Stimulated activated CD8-positive, alpha-beta memory T cell treated with anti-CD3 and anti-CD28 coated beads, Interleukin-12 subunit alpha, Interleukin-12 subunit beta, amount 100 ng/mL, for 24 hours (primary cell): ENCODE measurements around the gene PID1.

Source experiments
- DNase-seq: peaks from one replicate; pipeline ENCODE4 v3.0.0-alpha.2; 2020; ENCODE audit errors: extremely low read depth

PID1 gene

DNA sequence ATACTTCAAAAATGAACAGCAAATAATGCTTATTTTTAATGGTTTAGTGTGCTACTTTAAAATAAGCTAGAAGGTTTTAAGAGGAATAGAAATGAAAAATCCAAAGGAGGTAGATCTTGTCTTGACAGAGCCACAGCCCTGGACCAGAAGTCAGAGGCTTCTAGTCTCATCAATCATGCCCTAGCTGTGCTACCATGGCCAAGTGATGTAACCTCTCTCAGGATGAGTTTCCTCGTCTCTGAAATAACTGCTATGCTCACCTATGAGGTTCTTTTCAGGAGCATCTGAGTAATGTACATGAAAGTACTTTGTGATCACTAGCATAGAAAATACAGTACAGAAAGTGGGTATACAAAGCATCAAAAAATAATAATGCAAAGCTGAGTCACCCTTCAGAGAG is 248.4 kb downstream of the PID1 start:
- DNase-seq: no peak

DNA sequence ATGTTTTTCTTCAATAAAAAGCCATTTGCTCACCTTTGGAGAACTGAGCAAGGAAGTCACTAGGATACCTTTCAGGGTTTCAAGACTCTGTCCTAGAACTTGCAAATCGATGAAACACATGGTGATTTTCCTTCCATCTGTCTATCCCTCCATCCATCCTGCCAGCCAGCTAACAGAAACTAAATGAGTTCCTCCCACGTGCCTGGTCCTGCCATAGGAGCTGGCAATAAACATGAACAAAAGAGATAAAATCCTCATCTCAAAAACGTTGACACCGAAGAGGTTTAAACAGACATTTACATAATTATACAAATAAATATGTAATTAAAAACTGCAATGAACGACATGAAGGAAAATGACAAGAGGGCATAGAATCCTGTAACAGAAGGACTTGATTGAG is 249.0 kb downstream of the PID1 start:
- DNase-seq: no peak

DNA sequence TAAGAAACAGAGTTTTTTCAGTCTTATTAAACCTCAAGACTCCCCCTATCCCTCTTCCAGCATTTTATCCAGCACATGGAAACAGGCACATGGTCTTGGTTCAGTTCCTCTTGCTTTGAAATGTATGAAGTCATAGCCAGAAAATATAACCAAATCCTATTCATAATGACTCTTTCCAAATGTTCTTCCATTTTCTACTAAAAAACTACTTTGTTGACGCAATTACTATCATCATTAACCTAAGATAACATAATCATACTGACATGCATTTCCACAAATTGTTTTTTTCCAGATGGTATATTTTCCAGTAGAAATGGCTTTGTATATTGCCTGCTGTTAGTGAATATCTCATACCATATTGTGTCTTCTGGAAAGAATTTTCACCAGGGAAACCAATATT is 261.3 kb downstream of the PID1 start:
- DNase-seq: no peak

DNA sequence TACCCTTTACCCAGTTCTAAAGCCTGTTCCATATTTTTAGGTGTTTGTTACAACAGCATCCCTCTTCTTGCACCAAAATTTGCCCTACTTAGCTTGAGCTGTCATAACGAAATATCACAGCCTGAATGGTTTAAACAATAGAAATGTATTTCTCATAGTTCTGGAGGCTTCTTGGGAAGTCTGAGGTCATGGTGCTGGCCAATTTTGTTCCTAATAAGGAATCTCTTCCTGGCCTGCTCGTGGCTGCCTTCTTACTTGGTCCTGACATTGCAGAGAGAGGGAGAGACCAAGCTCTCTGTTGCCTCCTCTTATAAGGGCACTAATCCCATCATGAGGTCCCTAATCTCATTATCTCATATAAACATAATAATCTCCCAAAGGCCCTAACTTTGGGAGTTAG is 267.8 kb downstream of the PID1 start:
- DNase-seq: no peak

DNA sequence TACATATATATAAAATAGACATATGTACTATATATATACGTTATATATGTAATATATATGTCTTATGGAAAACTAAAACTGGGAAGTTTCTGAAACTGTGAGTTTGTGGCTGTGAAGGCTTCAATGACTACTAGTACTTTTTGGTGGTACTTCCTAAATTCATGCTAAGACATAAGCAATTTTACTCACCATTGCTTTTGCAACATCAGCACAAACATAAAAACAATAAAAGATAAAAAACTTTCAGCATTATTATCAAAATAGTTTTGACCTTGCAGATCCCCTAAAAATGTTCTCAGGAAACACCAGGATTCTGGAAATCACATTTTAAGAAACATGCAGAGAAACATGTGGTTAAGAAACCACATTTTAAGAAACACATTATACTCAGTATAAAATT is 269.9 kb downstream of the PID1 start:
- no peak for DNase-seq

DNA sequence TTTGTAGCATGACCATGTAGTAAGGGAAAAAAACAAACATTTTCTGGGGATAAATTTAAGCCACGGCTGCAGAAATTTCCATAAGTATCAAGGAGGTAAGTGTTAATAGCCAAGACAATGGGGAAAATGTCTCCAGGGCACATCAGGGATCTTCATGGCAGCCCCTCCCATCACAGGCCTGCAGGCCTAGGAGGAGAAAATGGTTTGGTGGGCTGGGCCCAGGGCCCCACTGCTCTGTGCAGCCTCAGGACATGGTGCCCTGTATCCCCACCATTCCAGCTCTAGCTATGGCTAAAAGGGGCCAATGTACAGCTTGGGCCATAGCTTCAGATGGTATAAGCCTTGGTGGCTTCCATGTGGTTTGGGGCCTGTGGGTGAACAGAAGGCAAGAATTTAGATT is 271.8 kb downstream of the PID1 start:
- DNase-seq: no peak

DNA sequence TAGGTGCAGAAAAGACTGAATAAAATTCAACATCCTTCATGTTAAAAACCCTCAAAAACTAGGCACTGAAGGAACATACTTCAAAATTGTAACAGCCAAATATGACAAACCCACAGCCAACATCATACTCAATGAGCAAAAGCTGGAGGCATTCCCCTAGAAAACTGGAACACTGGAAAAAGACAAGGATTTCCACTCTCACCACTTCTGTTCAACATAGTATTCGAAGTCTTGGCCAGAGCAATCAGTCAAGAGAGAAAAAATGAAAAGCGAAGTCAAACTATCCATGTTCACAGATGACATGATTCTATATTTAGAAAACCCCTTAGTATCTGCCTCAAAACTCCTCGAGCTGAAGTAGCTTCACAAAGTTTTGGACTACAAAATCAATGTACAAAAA is 282.3 kb downstream of the PID1 start:
- no peak for DNase-seq

DNA sequence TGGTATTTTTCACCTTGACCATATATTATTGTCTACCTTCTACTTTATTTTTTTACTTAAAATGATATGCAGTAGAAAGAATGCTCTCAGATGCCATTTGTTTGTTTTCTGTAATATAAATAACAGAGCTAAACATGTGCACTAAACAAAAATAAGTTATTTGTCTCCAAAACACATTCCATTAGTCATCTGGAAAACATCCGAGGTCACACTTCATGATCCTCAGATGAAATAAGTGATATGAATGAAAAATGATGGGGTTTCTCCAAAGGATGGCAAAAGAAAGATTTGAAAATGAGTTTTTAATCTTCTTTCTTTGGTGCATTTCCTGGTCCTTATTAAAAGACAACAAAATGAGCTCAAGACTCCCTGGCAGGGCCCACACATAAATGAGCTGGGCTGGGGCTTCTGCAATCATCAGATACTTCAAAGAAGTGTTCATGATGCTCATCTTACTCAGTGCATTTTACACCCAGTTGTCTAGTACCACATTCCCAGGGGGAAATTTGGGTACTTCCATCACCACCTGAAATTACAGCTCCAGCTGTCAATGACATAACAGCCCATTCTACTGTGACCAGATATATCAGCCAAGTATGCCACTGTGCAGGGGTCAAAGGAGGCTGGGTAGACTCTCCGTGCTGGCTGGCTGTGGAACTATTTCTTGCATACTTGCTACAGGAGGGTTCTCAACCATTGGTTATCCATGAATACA is 283.5 kb downstream of the PID1 start:
- DNase-seq: no peak

DNA sequence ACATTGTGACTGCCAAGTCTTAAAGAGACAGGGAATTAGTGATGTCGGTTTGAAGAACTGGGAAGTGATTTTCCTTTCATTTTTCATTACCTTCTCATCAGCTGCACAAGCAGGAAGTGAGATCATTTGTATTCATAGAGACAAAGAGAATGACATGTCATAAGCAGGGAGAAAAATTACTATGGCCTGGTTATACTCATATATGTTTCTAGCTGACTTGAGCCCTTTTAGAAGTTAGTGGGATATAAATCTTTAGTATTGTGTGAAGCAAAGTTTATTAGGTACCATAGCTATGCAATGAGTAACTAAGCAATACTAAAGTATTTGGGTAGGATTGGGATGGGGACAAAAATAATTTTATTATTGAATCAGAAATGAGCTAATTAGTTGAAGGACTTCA is 284.1 kb downstream of the PID1 start:
- no peak for DNase-seq

DNA sequence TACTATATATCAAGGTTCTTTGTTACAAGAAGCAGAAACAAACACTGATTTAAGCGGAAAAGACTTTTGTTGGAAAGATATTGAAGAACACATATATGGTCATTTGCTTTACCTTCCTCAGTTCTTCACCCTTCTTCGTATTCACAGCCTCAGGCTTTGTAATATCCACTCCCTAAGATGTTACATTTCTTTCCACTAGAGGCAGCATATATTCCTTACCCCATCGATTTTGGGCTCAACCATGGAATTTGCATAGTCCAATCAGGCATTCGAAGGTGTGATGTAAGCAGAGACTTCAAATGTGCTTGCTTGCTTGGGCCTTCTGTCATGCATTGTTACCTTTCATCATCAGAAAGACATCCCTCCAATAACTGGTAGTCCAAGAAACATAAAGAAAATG is 287.4 kb downstream of the PID1 start:
- no peak for DNase-seq

DNA sequence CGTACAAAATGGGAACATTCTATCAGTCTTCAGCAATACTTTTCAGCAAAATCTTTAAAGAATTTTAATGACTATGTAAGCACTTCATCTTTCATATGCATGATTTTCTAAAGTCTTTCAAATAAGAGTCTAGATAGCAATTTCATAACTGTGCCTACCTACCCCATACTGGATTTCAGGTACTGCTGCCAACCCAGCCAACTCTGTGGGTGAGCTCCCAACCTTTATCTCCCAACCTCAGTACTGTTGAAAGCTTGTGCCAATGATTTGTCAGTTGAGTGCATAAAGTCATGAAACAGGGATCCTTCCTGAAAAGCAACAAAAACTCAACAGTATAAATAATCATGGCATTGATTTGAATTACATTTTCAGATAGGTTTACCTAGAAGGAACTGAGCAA is 296.9 kb downstream of the PID1 start:
- no peak for DNase-seq
